H7 (cell line): ENCODE results near the gene MOB4. TPM values are rescaled to one million over a fixed set of nuclear protein-coding genes. Genes with fewer than 3 reads are reported as not detected.

Experiments used
- DNase-seq: peaks from one replicate; pipeline ENCODE4 v3.0.0; 2012
- H3K27me3 ChIP-seq: 2 replicates; pipeline ENCODE4 v1.6.0; 2011; ENCODE audit warnings: mild to moderate bottlenecking, low read length; ENCODE audit not compliant: control insufficient read depth, insufficient read depth
- H3K36me3 ChIP-seq: replicated peaks from 2 replicates; pipeline ENCODE4 v1.5.1; 2011; ENCODE audit warnings: low read length; ENCODE audit not compliant: control insufficient read depth, insufficient read depth
- H3K4me3 ChIP-seq: 2 replicates; pipeline ENCODE4 v1.5.1; 2011; ENCODE audit warnings: low read depth, mild to moderate bottlenecking, control low read depth, low read length, moderate library complexity; ENCODE audit not compliant: insufficient read depth
- total RNA-seq: library from RNA; depleted of rRNA; stranded (reverse); fragments of >200 nt; shearing (Covaris generic); gene quantifications from 2 replicates; pipeline ENCODE4 v1.2.3, GENCODE V29; 2014

MOB4 gene
- total RNA-seq, 1 experiment from 2014 or later: 59.2 TPM

DNA sequence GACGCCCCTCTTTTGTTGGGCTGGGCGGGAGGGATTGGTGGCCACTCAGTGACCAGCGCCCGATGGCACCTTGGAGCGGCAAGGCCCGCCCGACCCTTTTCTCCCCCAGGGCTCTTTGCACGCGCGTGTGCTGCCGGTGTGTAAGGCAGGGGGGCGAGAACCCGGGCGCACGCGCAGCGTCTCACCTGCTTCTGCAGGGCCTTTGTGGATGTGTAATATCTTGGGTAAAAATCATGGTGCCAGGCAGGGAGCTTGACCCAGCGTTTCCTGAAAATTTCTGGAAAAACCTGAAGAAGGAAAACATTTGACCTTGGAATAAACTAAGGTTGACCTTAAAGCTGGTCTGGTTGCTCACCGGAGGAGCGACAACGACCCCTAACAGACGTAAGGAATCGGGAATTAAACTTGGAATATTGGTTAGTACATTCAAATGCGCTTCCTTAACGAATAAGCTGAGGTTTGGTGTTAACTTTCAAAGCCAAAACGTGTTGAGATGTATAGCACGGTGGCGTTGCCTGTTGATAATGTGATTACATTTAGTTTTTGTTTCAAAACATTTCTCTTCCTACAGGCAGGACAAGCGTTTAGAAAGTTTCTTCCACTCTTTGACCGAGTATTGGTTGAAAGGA is 15.2 kb upstream of the MOB4 start:
- Histone ChIP-seq H3K4me3 (peak overlapping the region; percentile 92), H3K27me3 (no peaks in the 10 kb centered on the region), H3K36me3 (peaks cover 25% of the 10 kb centered on the region)
- no peak for DNase-seq

DNA sequence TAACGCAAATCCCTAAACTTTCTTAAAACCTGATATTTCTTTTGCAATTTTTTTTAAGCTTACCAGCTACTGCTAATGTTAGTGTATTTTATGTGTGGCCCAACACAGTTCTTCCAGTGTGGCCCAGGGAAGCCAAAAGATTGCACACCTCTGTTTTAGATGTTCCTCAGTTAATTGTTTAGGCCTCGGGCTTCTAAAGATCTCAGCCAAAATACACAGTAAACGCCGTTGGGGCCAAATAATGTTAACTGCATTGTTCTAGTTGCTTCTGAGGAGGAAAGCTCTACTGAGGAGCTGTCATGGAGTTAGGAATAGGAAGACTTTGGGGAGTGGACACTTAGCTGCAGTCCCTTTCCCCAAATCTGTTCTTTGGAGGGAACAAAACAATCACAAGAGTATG is 13.7 kb upstream of the MOB4 start:
- Histone ChIP-seq H3K4me3 (no peak overlapping the region), H3K27me3 (no peaks in the 10 kb centered on the region), H3K36me3 (peaks cover 18% of the 10 kb centered on the region)
- no peak for DNase-seq

GRCh38 chr2:197502685-197503084 is 13.2 kb upstream of the MOB4 start:
- DNase-seq: no peak
- H3K36me3 ChIP-seq: peaks cover 14% of the 10 kb centered on the region
- H3K4me3 ChIP-seq: no peak overlapping the region
- H3K27me3 ChIP-seq: no peaks in the 10 kb centered on the region

DNA sequence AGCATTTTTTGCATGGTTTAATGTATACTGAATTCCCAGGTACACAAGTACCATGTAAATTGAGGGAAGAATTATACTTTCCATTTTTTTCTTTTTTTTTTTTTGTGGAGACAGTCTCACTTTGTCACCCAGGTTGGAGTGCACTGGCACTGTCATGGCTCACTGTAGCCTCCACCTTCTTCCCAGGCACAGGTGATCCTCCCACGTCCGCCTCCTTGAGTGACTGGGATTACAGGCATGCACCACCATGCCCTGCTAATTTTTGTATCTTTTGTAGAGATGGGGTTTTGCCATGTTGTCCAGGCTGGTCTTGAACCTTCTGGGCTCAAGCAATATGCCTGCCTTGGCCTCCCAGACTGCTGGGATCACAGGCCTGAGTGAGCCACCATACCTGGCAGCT is 11.9 kb upstream of the MOB4 start:
- DNase-seq: no peak
- no peaks in the 10 kb centered on the region for H3K27me3 ChIP-seq
- H3K36me3 ChIP-seq: peaks cover 7% of the 10 kb centered on the region
- no peak overlapping the region for H3K4me3 ChIP-seq

DNA sequence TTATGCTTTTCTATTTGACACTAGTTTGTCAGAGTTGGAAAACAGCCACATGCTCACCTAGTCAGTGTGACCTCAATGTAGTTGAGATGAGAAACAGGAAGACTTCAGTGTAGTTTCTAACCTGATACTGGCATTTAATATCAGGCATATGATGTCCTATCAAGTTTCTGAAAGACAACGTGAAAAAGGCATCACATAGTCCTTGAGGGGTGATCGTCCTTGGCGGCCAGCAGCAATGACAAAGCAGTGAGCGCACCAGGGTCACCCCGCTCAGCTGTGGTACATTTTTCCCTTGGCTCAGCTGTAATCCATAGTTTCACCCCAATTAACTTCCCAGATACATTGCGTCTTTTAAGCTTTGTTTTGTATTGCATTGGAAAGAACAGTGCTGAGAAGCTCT is 11.4 kb upstream of the MOB4 start:
- no peak overlapping the region for H3K4me3 ChIP-seq
- DNase-seq: no peak

DNA sequence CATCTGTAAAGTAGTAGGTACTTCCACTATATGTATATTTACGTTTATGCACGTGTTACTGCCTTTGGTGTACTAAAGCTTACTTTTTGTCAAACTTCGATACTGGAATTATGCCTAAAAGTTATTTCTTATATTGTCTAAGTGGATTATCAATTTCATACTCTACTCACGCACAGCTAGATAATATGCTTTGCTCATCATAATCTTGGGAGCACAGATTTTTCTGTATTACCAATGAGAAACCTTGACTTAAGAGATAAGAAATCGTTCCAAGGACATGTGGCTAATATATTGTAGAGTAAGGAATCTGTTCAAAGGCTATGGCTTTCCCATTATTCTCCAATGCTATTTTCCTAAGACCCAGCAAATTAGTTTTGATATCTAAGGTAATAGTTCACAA is 9.2 kb upstream of the MOB4 start:
- no peaks in the 10 kb centered on the region for H3K27me3 ChIP-seq
- H3K36me3 ChIP-seq: peaks cover 7% of the 10 kb centered on the region
- no peak for DNase-seq
- no peak overlapping the region for H3K4me3 ChIP-seq

More for the DNA sequence above, 11.4 kb upstream of the MOB4 start:
- Histone ChIP-seq H3K27me3 (no peaks in the 10 kb centered on the region), H3K36me3 (peaks cover 7% of the 10 kb centered on the region)

- Histone ChIP-seq H3K27me3 (no peaks in the 10 kb centered on the region), H3K4me3 (no peak overlapping the region), H3K36me3 (no peaks in the 10 kb centered on the region)
- no peak for DNase-seq
These were observed 2.0 kb upstream of the MOB4 start for GRCh38 chr2:197513915-197514314.

GRCh38 chr2:197514754-197515153 is 1.1 kb upstream of the MOB4 start:
- DNase-seq: no peak
- Histone ChIP-seq H3K36me3 (no peaks in the 10 kb centered on the region), H3K27me3 (no peaks in the 10 kb centered on the region), H3K4me3 (no peak overlapping the region)

- H3K36me3 ChIP-seq: no peaks in the 10 kb centered on the region
- peak overlapping the region; percentile 94 for H3K4me3 ChIP-seq
- no peak for DNase-seq
- H3K27me3 ChIP-seq: no peaks in the 10 kb centered on the region
These were observed 539 bp upstream of the MOB4 start for GRCh38 chr2:197515315-197515738.

GRCh38 chr2:197516393-197516761 is 511 bp downstream of the MOB4 start:
- peak; percentile 77 for DNase-seq
- Histone ChIP-seq H3K27me3 (no peaks in the 10 kb centered on the region), H3K36me3 (no peaks in the 10 kb centered on the region), H3K4me3 (peak overlapping the region; percentile 94)

- Histone ChIP-seq H3K27me3 (no peaks in the 10 kb centered on the region), H3K36me3 (no peaks in the 10 kb centered on the region), H3K4me3 (peak overlapping the region; percentile 94)
- DNase-seq: no peak
These were observed 1.3 kb downstream of the MOB4 start for GRCh38 chr2:197517150-197517549.

DNA sequence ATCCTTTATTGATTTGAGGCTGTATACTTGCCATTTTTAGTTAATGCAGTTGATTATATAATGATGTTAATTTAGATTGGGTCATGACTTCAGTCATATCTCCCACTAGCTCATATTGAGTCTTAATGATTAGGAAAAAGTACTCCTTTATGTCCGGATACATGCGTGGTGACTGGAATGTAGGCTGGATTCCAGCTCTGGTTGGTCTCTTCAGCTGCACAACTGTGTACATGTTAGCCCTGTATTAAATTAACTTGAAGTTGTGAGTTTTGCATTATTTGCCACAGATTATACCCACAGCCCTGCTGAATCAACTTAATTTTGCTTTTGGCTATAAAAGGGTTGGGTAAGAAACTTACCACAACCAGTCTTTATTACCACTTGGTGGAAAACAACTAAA is 22.5 kb downstream of the MOB4 start:
- Histone ChIP-seq H3K4me3 (no peak overlapping the region), H3K27me3 (no peaks in the 10 kb centered on the region), H3K36me3 (peaks cover 10% of the 10 kb centered on the region)
- no peak for DNase-seq

GRCh38 chr2:197539734-197540133 is 23.9 kb downstream of the MOB4 start:
- DNase-seq: no peak
- Histone ChIP-seq H3K4me3 (no peak overlapping the region), H3K27me3 (no peaks in the 10 kb centered on the region), H3K36me3 (peaks cover 10% of the 10 kb centered on the region)

DNA sequence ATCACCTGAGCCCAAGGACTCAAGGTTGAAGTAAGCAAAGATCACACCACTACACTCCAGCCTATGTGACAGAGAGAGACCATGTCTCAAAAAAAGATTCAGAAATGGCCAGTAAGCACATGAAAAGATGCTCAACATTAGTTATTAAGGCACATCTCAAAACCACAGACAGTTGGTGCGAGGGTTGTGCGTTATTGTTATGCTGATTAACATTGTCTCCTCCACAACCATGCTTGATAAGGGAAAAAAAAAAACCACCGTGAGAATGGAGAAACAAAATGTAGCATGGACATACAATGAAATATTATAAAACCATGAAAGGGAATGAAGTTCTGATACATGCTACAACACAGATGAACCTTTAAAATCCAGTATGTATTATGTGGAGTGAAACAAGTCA is 27.3 kb downstream of the MOB4 start:
- H3K27me3 ChIP-seq: no peaks in the 10 kb centered on the region
- DNase-seq: no peak
- H3K4me3 ChIP-seq: no peak overlapping the region
- peaks cover 4% of the 10 kb centered on the region for H3K36me3 ChIP-seq

DNA sequence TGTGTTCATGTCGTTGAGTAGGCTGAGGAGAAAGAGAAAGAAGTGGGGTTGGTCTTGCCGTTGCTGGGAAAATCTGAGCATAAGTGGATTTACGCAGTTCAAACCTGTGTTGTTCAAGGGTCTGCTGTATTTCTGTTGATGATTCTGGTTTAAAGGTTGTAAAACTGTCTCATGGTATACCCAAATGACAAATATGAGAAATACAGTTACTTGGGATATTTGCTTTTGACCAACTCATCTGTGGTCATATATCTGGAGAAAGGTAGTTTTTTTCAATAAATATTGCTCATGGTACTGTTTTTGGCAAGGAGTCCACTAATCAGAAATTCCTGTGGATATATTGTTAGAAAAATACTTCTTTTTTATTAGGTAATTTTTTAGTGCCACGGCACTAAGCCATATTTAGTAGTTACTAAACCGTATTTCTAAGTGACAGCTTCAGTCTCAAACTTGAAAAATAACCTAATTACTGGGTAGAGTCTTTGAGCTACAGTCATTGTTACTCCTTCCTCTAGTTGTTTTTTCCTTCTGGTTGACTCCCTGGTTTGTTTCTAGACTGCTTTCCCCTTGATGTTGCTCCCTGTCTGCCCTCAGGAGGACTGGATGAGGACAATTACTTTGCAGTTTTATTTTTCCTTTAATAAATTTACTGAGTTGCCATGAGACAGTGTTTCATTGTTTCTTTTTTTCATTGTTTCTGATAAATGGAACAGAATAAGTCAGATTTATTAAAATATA is 31.5 kb downstream of the MOB4 start:
- Histone ChIP-seq H3K4me3 (no peak overlapping the region), H3K27me3 (no peaks in the 10 kb centered on the region), H3K36me3 (peaks cover 4% of the 10 kb centered on the region)
- no peak for DNase-seq
